Fibroblast of lung (primary cell): ENCODE results near the gene TPPP. TPM values are rescaled to one million over a fixed set of nuclear protein-coding genes. Genes with fewer than 3 reads are reported as not detected.

Experiments used
- DNase-seq, 2 donors: peaks; one replicate each; pipeline versions ENCODE4 v3.0.0 to v3.0.0-alpha.2; 2010; ENCODE audit warnings: low read depth in 2 of 2
- H2AFZ ChIP-seq: 2 replicates; pipeline ENCODE4 v1.5.1; 2012; ENCODE audit warnings: low read length, control low read depth, inconsistent platforms
- H3K27ac ChIP-seq: 2 replicates; pipeline ENCODE4 v1.5.1; 2011; ENCODE audit warnings: low read length, control low read depth; ENCODE audit not compliant: insufficient read depth
- H3K27me3 ChIP-seq: 2 replicates; pipeline ENCODE4 v1.5.1; 2011; ENCODE audit warnings: mild to moderate bottlenecking, low read length; ENCODE audit not compliant: control insufficient read depth, insufficient read depth
- H3K36me3 ChIP-seq: 2 replicates; pipeline ENCODE4 v1.5.1; 2011; ENCODE audit warnings: low read length; ENCODE audit not compliant: control insufficient read depth, insufficient read depth
- H3K4me1 ChIP-seq: 2 replicates; pipeline ENCODE4 v1.5.1; 2011; ENCODE audit warnings: low read length; ENCODE audit not compliant: control insufficient read depth, insufficient read depth; ENCODE audit errors: extremely low read depth
- H3K4me2 ChIP-seq: 2 replicates; pipeline ENCODE4 v1.5.1; 2011; ENCODE audit warnings: low read length, control low read depth; ENCODE audit not compliant: insufficient read depth; ENCODE audit errors: extremely low read depth
- H3K4me3 ChIP-seq, 4 experiments: fragments of 200-600 bp in 1 of 4; sonication (generic) in 1 of 4; replicated peaks in 1 of 4; 2 replicates each; pipeline ENCODE4 v1.5.1; 2011 to 2016; ENCODE audit warnings: low read length in 4 of 4, low read depth in 3 of 4, mild to moderate bottlenecking in 3 of 4, control low read depth in 2 of 4, inconsistent platforms in 1 of 4, mixed read lengths in 1 of 4; ENCODE audit not compliant: insufficient read depth in 1 of 4; ENCODE audit errors: control extremely low read depth in 1 of 4
- H3K79me2 ChIP-seq: 2 replicates; pipeline ENCODE4 v1.5.1; 2012; ENCODE audit warnings: mild to moderate bottlenecking, low read length, inconsistent platforms; ENCODE audit not compliant: control insufficient read depth, insufficient read depth
- H3K9ac ChIP-seq: 2 replicates; pipeline ENCODE4 v1.5.1; 2011; ENCODE audit warnings: mild to moderate bottlenecking, low read length, control low read depth; ENCODE audit not compliant: insufficient read depth
- H3K9me3 ChIP-seq: 2 replicates; pipeline ENCODE4 v1.5.1; 2012; ENCODE audit warnings: low read depth, low read length; ENCODE audit not compliant: control insufficient read depth, insufficient read depth
- H4K20me1 ChIP-seq: 2 replicates; pipeline ENCODE4 v1.5.1; 2011; ENCODE audit warnings: low read length; ENCODE audit not compliant: control insufficient read depth, insufficient read depth; ENCODE audit errors: extremely low read depth
- EZH2 ChIP-seq: IDR thresholded peaks from 2 replicates; pipeline ENCODE4 v1.5.1; 2012; ENCODE audit warnings: low read length, control low read depth, mild to moderate bottlenecking; ENCODE audit errors: missing control alignments
- polyA plus RNA-seq, 2 donors: library from polyadenylated mRNA; depleted of rRNA in 1 of 2; stranded (reverse) in 1 of 2; unstranded in 1 of 2; fragments of >200 nt; gene quantifications; 2 replicates each; pipeline ENCODE4 v1.2.1, GENCODE V29; 2011 to 2012; ENCODE audit warnings: missing spikeins in 1 of 2
- total RNA-seq: library from RNA; depleted of rRNA; stranded (reverse); fragments of >200 nt; gene quantifications from 2 replicates; pipeline ENCODE4 v1.2.1, GENCODE V29; 2014
- TF ChIP-seq, protein P1 (sequence below), 2 donors: IDR thresholded peaks in 1 of 2; conservative IDR thresholded peaks in 1 of 2; 1 replicate in 1 of 2; 2 replicates in 1 of 2; pipeline ENCODE4 v1.5.1; 2011 to 2012; ENCODE audit warnings: low read length in 2 of 2, control low read depth in 1 of 2, inconsistent platforms in 1 of 2, low read depth in 1 of 2, mild to moderate bottlenecking in 1 of 2

Gene TPPP
- total and polyA plus RNA-seq, 2 donors (not counting 1 experiment from before 2014, with no cell fraction given) = 0.06 to 0.17 TPM

DNA sequence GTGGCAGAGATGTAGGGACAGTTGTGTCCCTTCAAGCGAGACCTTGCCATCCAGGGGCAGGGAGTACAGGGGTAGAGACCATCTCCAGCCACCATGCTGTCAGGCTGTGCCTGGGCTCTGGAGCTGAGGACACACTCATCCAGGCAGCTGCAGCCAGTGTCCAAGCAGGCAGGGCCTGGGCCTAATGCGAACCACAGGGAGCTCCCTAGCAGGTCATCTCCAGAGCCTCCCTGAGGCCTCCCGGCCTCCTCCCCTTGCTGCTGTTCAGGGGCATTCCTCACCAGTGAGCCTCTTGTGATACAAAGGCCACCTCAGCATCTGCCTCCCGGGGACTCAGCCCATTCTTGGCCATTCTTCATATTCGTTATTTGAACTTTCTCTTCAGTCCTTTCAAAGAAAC, 35.0 kb downstream of the TPPP start:
- no peak overlapping the region for H3K27ac ChIP-seq
- no peak overlapping the region for H3K4me2 ChIP-seq
- no peak overlapping the region for H3K4me3 ChIP-seq
- H3K9ac ChIP-seq = no peak overlapping the region
- no peaks in the 10 kb centered on the region for H3K9me3 ChIP-seq
- H3K4me1 ChIP-seq = no peaks in the 10 kb centered on the region
- TF ChIP-seq, protein P1, sequence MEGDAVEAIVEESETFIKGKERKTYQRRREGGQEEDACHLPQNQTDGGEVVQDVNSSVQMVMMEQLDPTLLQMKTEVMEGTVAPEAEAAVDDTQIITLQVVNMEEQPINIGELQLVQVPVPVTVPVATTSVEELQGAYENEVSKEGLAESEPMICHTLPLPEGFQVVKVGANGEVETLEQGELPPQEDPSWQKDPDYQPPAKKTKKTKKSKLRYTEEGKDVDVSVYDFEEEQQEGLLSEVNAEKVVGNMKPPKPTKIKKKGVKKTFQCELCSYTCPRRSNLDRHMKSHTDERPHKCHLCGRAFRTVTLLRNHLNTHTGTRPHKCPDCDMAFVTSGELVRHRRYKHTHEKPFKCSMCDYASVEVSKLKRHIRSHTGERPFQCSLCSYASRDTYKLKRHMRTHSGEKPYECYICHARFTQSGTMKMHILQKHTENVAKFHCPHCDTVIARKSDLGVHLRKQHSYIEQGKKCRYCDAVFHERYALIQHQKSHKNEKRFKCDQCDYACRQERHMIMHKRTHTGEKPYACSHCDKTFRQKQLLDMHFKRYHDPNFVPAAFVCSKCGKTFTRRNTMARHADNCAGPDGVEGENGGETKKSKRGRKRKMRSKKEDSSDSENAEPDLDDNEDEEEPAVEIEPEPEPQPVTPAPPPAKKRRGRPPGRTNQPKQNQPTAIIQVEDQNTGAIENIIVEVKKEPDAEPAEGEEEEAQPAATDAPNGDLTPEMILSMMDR (conservative IDR thresholded peaks at IDR 0.05 in 1 of 2, IDR thresholded peaks at IDR 0.05 in 1 of 2; ENCODE audit: low read depth in 1 of 2, low read length in 2 of 2) = no peak
- TF ChIP-seq EZH2 = no peak
- no peaks in the 10 kb centered on the region for H3K27me3 ChIP-seq
- H3K79me2 ChIP-seq = no peaks in the 10 kb centered on the region
- no peak for DNase-seq
- no peak overlapping the region for H2AFZ ChIP-seq
- no peaks in the 10 kb centered on the region for H4K20me1 ChIP-seq
- peaks cover 2% of the 10 kb centered on the region for H3K36me3 ChIP-seq

DNA sequence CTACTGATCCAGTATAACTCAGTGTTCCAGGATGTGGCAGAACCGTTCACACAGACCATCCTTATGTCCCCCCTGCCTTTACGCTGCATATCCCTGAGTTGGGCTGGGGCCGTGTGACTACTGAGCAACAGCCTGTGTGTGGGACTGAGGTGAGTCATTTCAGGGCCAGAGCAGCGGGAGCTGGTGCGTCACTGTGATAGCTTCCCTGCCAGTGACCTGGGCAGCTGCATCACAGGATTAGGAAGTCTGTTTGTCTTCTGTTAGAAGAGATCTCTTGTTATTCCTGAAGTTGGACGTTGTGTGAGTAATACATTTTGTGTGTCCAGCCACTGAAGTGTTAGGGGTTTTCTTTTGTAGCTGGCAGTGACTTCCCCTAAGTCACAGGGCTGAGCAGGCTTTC, 35.6 kb downstream of the TPPP start:
- Histone ChIP-seq H3K9ac (no peak overlapping the region), H2AFZ (no peak overlapping the region), H3K36me3 (peaks cover 2% of the 10 kb centered on the region), H4K20me1 (no peaks in the 10 kb centered on the region), H3K4me2 (no peak overlapping the region), H3K27ac (no peak overlapping the region), H3K4me3 (no peak overlapping the region), H3K4me1 (no peaks in the 10 kb centered on the region), H3K79me2 (no peaks in the 10 kb centered on the region), H3K27me3 (no peaks in the 10 kb centered on the region), H3K9me3 (no peaks in the 10 kb centered on the region)
- DNase-seq = peak; percentile 73 to 95
- TF ChIP-seq, protein P1 (conservative IDR thresholded peaks at IDR 0.05 in 1 of 2, IDR thresholded peaks at IDR 0.05 in 1 of 2; ENCODE audit: low read depth in 1 of 2, low read length in 2 of 2) = no peak
- no peak for TF ChIP-seq EZH2

DNA sequence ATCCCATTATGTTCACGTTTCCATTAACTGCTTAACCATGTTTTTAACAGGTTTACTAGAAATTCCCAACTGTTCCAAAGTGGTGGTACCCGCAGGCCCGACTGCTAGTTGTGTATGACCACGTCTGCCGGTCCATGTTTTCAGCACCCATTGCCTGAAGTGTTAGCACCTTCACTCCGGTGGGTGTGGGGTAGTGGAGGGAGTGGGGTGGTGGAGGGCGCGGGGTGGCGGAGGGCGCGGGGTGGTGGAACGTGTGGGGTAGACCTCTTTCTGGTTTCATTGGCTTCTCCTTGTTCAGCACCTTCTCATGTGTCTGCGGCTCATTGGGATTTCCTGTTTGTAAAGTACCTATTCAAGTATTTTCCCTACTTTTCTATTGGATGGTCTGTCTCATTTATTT, 37.7 kb downstream of the TPPP start:
- no peak overlapping the region for H3K9ac ChIP-seq
- no peak overlapping the region for H3K27ac ChIP-seq
- H3K4me2 ChIP-seq = no peak overlapping the region
- no peaks in the 10 kb centered on the region for H3K9me3 ChIP-seq
- H3K4me1 ChIP-seq = no peaks in the 10 kb centered on the region
- TF ChIP-seq, protein P1 (conservative IDR thresholded peaks at IDR 0.05 in 1 of 2, IDR thresholded peaks at IDR 0.05 in 1 of 2; ENCODE audit: low read depth in 1 of 2, low read length in 2 of 2) = no peak
- TF ChIP-seq EZH2 = no peak
- peaks cover 2% of the 10 kb centered on the region for H3K36me3 ChIP-seq
- no peaks in the 10 kb centered on the region for H3K79me2 ChIP-seq
- H4K20me1 ChIP-seq = no peaks in the 10 kb centered on the region
- no peaks in the 10 kb centered on the region for H3K27me3 ChIP-seq
- no peak overlapping the region for H3K4me3 ChIP-seq
- H2AFZ ChIP-seq = no peak overlapping the region
- DNase-seq = no peak
